Peyer's patch (tissue), 4 donors: ENCODE results near the gene TCF7L1.

Source experiments
- POLR2A ChIP-seq, 2 donors: fragments of 450-650 bp; IDR thresholded peaks; one replicate each; pipeline ENCODE4 v1.5.1; 2017; ENCODE audit warnings: antibody characterized with exemption in 2 of 2, mild to moderate bottlenecking in 2 of 2, moderate library complexity in 2 of 2
- TF ChIP-seq, protein P1 (sequence below), 6 experiments: fragments of 450-650 bp in 4 of 6; fragments of 200-600 bp in 2 of 6; sonication (generic) in 1 of 6; IDR thresholded peaks; one replicate each; pipeline ENCODE4 v1.5.1; 2017 to 2019; ENCODE audit warnings: antibody characterized with exemption in 6 of 6, mild to moderate bottlenecking in 3 of 6, moderate library complexity in 1 of 6

DNA sequence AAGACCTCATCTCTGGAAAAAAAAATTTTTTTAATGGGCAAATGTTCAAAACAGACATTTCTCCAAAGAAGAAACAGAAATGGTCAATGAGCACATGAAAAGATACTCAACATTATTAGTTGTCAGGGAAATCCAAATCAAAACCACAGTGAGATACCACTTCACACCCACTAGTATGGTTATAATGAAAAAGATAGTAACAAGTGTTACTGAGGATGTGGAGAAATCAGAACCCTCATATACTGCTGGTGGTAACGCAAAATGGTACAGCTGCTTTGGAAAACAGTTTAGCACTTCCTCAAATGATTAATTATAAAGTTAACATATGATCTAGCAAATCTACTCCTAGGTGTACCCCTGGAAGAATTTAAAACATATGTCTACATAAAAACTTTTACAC lies 29.0 kb upstream of the TCF7L1 start:
- TF ChIP-seq, protein P1, sequence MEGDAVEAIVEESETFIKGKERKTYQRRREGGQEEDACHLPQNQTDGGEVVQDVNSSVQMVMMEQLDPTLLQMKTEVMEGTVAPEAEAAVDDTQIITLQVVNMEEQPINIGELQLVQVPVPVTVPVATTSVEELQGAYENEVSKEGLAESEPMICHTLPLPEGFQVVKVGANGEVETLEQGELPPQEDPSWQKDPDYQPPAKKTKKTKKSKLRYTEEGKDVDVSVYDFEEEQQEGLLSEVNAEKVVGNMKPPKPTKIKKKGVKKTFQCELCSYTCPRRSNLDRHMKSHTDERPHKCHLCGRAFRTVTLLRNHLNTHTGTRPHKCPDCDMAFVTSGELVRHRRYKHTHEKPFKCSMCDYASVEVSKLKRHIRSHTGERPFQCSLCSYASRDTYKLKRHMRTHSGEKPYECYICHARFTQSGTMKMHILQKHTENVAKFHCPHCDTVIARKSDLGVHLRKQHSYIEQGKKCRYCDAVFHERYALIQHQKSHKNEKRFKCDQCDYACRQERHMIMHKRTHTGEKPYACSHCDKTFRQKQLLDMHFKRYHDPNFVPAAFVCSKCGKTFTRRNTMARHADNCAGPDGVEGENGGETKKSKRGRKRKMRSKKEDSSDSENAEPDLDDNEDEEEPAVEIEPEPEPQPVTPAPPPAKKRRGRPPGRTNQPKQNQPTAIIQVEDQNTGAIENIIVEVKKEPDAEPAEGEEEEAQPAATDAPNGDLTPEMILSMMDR (IDR thresholded peaks at IDR 0.05) = no peak
- TF ChIP-seq POLR2A (IDR thresholded peaks at IDR 0.05) = no peak
